NCI-H748 (cell line): ENCODE data around the gene PROB1.
A peak's percentile ranks its signal among the peaks of the same experiment; 100 is the strongest.
"Not testable (repeated sequence)": the region's sequence is repeated elsewhere in the genome, so short reads cannot be mapped to it uniquely, and the experiment has no call there.

Experiments used
- DNase-seq: peaks from one replicate; lab custom pipeline; 2025; ENCODE audit not compliant: unreplicated experiment; lab: John Stamatoyannopoulos, UW

PROB1 gene

GRCh38 chr5:139392678-139393496, 2.0 kb downstream of the PROB1 start:
- DNase-seq: peak; percentile 76

GRCh38 chr5:139392324-139392677, 2.6 kb downstream of the PROB1 start:
- no peak for DNase-seq

GRCh38 chr5:139391570-139392323, 3.2 kb downstream of the PROB1 start:
- DNase-seq: no peak

GRCh38 chr5:139390639-139391569, 4.0 kb downstream of the PROB1 start:
- DNase-seq: no peak

- DNase-seq: no peak
Measured at GRCh38 chr5:139389701-139390638, 4.9 kb downstream of the PROB1 start, which contains the start of gene MZB1. Gene MZB1 (minus strand): TSS chr5:139389913. CDS start chr5:139389856, 57 bp downstream.

GRCh38 chr5:139388198-139388821, 6.6 kb downstream of the PROB1 start:
- DNase-seq: no peak

- DNase-seq: no peak
Measured at GRCh38 chr5:139387611-139388197, 7.2 kb downstream of the PROB1 start.

- not testable (repeated sequence) for DNase-seq
Measured at GRCh38 chr5:139386956-139387355, 7.9 kb downstream of the PROB1 start.

GRCh38 chr5:139386050-139386438, 8.9 kb downstream of the PROB1 start:
- DNase-seq: no peak

- DNase-seq: no peak
Measured at GRCh38 chr5:139385061-139386049, 9.5 kb downstream of the PROB1 start.

GRCh38 chr5:139384591-139385051, 10.3 kb downstream of the PROB1 start:
- no peak for DNase-seq

- DNase-seq: no peak
Measured at GRCh38 chr5:139383993-139384590, 10.8 kb downstream of the PROB1 start.

GRCh38 chr5:139383275-139383992, 11.5 kb downstream of the PROB1 start, which contains the start of gene SLC23A1:
Gene SLC23A1 (minus strand): TSS chr5:139383297. CDS start chr5:139383253, 44 bp downstream.
- DNase-seq: no peak

GRCh38 chr5:139382807-139383206, 12.1 kb downstream of the PROB1 start:
- no peak for DNase-seq

- DNase-seq: no peak
Measured at GRCh38 chr5:139381837-139382761, 12.8 kb downstream of the PROB1 start.
